ENCODE measurements around the gene EPB41. TPM values are rescaled to one million over a fixed set of nuclear protein-coding genes. Genes with fewer than 3 reads are reported as not detected.

EPB41 gene
- total and polyA plus RNA-seq, 2 of the 8 experiments (the other 6 are each of a cell fraction or from before 2014, with no cell fraction given) = 36.7 to 109 TPM

DNA sequence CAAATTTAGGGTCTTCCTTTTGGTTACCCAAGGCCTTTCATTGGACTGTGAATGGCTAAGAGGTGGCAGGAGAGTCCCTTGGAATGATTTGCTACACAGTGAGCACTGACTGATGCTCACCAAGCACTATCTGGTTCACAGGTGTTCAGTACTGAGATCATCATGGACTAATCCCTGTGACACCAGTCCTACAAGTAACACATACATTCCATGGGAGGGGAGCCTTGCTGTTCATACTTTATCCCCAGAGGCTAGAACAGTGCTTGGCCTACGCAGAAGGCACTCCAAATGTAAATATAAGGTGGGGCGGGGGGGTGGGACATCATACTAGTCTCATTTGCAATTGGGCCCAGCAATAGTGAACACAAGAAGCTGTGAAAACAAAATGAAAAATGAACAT lies 229.8 kb downstream of the EPB41 start:
- no peaks in the 10 kb centered on the region for H3K4me1 ChIP-seq (replicated peaks in 1 of 4; ENCODE audit: control insufficient read depth in 3 of 4, insufficient read depth in 4 of 4, low read length in 3 of 4)
- no peak overlapping the region for H3K18ac ChIP-seq (ENCODE audit: extremely low read depth, low read length)
- H3K23me2 ChIP-seq (ENCODE audit: low read depth, low read length) = no peaks in the 10 kb centered on the region
- no peak overlapping the region for H2AK5ac ChIP-seq (ENCODE audit: low read depth, low read length)
- peaks cover 0 to 2% of the 10 kb centered on the region in 2 experiments; a peak in 1 of 4 replicates for H3K9me3 ChIP-seq (ENCODE audit: insufficient read depth in 2 of 2, low read depth in 1 of 2, low read length in 1 of 2)
- peaks cover 0 to 2% of the 10 kb centered on the region in 2 experiments for H4K20me1 ChIP-seq (replicated peaks in 1 of 2; ENCODE audit: control insufficient read depth in 1 of 2, insufficient read depth in 2 of 2, low read length in 2 of 2)
- H4K8ac ChIP-seq (ENCODE audit: extremely low read depth, insufficient read depth, low read length) = no peak overlapping the region
- H3K4ac ChIP-seq (replicated peaks; ENCODE audit: insufficient read length, low read depth, low read length) = no peak overlapping the region
- no peak overlapping the region for H3K4me2 ChIP-seq (ENCODE audit: insufficient read depth in 1 of 2, low read depth in 2 of 2, low read length in 2 of 2)
- no peak overlapping the region for H2BK5ac ChIP-seq (ENCODE audit: low read depth, low read length)
- H4K5ac ChIP-seq (ENCODE audit: insufficient read length, low read depth, low read length) = no peak overlapping the region
- no peaks in the 10 kb centered on the region for H3K27me3 ChIP-seq (replicated peaks in 1 of 4; ENCODE audit: control insufficient read depth in 3 of 4, extremely low read depth in 1 of 4, insufficient read depth in 3 of 4, low read length in 3 of 4)
- no peaks in the 10 kb centered on the region for H3K79me2 ChIP-seq (ENCODE audit: control insufficient read depth in 1 of 2, insufficient read depth in 2 of 2, low read length in 2 of 2)
- no peak overlapping the region for H3K56ac ChIP-seq (replicated peaks; ENCODE audit: insufficient read length, low read depth, low read length)
- H2BK120ac ChIP-seq (replicated peaks; ENCODE audit: low read depth, low read length) = no peak overlapping the region
- H3K4me3 ChIP-seq (ENCODE audit: extremely low read depth in 1 of 4, insufficient read depth in 2 of 4, low read depth in 3 of 4, low read length in 4 of 4) = no peak overlapping the region
- TF ChIP-seq POU5F1 (IDR thresholded peaks at IDR 0.05; ENCODE audit: low read depth, low read length) (no peak), TAF7 (optimal IDR thresholded peaks at IDR 0.05; ENCODE audit: borderline replicate concordance, low read depth, low read length) (no peak)
- no peak overlapping the region for H3K27ac ChIP-seq (ENCODE audit: low read depth, low read length)
- no peak overlapping the region for H4K91ac ChIP-seq (replicated peaks; ENCODE audit: insufficient read length, low read length)
- H2BK12ac ChIP-seq (ENCODE audit: low read depth, low read length) = no peak overlapping the region
- CTCF ChIA-PET (ENCODE audit: partially characterized antibody) = interaction anchor here (1.2 kb wide), 1 partner anchor 26 kb away, joined by 3 read pairs; no protein-coding TSS in a partner anchor
- H3K79me1 ChIP-seq (ENCODE audit: low read depth, low read length) = 0 out of 2 replicates have a peak, but pooled peaks cover 2% of the 10 kb centered on the region
- no peak overlapping the region for H2BK15ac ChIP-seq (ENCODE audit: low read length)
- H3K14ac ChIP-seq (ENCODE audit: insufficient read length) = no peak overlapping the region
- H3K36me3 ChIP-seq (ENCODE audit: control insufficient read depth in 2 of 4, insufficient read depth in 4 of 4, low read length in 3 of 4) = peaks cover 14 to 40% (median 30%) of the 10 kb centered on the region in 4 experiments
- WGBS, 2 experiments (ENCODE audit: extremely low coverage in 1 of 2, insufficient coverage in 1 of 2, insufficient read length in 1 of 2, insufficient replicate concordance in 2 of 2, low coverage in 1 of 2, low lambda C conversion rate in 2 of 2, missing lambda C conversion rate in 1 of 2) = 97% methylated on average over 2 of the region's 2 CpGs; no CpG with 5 or more reads in 1 of the 2 experiments
- no peak for DNase-seq (ENCODE audit: low read depth in 1 of 2, low spot score in 2 of 2)
- H3K9ac ChIP-seq (replicated peaks in 1 of 4; ENCODE audit: extremely low read depth in 1 of 4, low read depth in 3 of 4, low read length in 3 of 4) = no peak overlapping the region
- no peak overlapping the region for H3K23ac ChIP-seq (ENCODE audit: insufficient read length)
- H2BK20ac ChIP-seq (ENCODE audit: low read length) = no peak overlapping the region
- no peak overlapping the region for H2AFZ ChIP-seq (ENCODE audit: low read length)
- FAIRE-seq = no peak
- POLR2A ChIA-PET (ENCODE audit: partially characterized antibody) = interaction anchor here (1.6 to 3.8 kb wide), 3 partner anchors 10 to 37 kb away, joined by 5 to 19 read pairs (median 7); partner anchors contain the start of gene TMEM200B
